Stimulated activated CD4-positive, alpha-beta T cell treated with anti-CD3 and anti-CD28 coated beads, Interleukin-2, amount 100 ng/mL, for 24 hours (primary cell): ENCODE results near the gene CDC14B.
"Not testable (repeated sequence)": the region's sequence is repeated elsewhere in the genome, so short reads cannot be mapped to it uniquely, and the experiment has no call there.

Experiments
- DNase-seq, 2 donors: peaks; one replicate each; pipeline ENCODE4 v3.0.0-alpha.2; 2020

The CDC14B gene

GRCh38 chr9:96621618-96622017, 2.0 kb upstream of the CDC14B start:
- no peak for DNase-seq

DNA sequence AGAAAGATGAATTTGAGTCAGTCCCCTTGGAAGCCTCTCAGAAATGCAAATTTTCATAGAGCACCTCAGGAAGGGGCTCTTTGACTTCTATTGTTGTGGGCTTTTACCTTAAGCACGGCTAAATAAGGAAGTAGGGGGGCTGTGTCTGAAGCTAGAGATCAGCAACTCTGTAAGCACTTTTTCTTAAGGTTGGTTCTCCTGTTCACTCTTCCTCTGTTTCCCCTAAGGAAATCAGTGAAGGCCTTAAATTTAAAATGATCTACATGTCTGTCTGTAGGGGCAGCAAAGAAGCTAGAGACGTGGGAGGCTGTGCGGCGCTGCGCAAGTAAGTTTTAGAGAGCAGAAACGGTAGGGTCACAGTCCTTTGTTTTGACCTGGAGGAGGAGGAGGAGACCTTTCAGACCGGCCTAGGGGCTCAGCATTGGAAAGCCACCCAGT, 1.2 kb upstream of the CDC14B start:
- DNase-seq, result no peak

- DNase-seq, result no peak
Observed at GRCh38 chr9:96620181-96620514, 505 bp upstream of the CDC14B start.

DNA sequence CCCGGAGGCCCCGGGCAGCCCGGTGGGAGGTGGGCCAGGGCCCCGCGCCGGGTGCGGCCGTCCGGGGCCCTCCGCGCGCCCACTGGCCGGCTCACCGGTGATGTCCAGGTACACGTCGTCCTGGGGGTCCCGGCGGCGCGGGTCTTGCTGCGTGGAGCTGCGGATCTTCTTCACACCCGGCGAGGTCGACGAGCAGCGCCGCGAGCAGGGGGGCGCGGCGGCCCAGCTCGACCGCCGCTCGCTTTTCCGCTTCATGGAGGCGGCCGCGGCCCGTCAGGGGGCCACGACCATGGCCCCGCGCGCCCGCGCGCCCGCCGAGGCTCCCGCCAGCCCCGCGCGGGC, 548 bp downstream of the CDC14B start:
- DNase-seq, result peak in 1 of 2 donors; percentile 4

DNA sequence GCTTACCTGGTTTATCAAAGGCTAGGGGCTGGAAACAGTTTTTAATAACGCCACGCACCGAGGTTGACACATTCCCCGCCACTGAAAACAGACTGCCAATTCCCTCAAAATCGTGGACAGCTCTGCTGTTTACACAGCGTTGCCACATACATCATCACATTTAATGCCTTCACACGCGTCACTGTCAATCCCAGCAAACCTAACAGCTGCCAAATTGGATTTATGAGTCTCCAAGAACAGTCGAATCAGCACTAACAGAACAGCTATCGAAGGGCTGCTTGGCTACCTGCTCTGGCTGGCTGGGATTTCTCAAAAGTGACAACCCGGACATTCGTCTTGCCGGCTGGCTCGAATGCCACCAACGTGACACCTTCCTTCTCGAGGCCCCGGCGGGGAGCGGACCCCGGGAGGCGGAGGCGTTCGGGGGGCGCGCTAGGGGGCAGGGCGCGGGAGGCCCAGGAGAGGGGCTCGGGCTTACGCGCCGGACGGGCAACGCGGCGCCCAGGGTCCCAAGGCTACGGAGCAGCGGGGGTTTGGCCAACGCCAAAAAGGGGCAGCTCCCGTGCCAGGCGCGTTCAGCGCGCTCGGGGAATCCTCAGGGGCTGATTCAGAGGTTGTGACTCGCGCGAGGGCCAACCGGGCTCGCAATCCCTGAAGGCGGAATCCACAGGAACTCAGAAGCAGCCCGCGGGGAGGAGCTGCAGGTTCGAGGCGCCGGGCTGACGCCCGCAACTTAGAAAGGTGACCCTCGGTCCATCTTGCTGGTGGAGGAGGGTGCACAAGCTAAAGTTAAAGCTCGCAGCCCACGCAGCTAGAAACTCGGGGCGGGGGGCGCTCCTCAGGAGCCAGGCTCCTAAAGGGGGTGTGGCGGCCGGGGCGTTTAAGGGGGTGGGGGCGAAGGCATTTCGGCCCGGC, 1.2 kb downstream of the CDC14B start:
- DNase-seq, result peak; percentile 32 to 38

- DNase-seq, result no peak
Observed at GRCh38 chr9:96617439-96618185, 2.0 kb downstream of the CDC14B start.

DNA sequence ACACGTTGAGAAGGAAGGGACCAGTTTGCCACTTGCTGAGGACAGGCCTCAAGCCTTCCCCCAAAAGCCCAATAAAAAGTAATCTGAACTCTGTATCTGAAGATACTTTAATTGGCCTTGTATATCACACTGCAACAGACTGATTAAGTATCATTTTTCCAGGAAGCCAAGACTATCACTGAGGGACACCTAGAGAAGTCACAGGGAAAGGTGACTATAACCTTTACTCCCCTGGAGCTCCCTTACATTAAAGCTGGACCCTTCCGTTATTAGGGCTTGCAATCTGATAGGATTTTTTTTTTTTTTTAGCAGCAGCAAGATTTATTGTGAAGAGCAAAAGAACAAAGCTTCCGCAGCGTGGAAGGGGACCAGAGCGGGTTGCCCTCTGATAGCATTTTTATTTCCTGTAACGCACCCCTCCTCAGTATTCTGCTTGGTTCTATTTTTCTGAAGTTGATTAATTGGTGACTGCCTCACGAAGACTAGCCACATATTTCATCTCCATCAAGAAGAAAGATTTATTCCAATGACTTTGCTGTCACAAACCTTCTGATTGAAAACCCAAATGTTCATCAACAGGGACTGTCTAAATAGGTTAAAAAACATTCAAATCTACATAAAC, 2.7 kb downstream of the CDC14B start:
- no peak for DNase-seq

DNA sequence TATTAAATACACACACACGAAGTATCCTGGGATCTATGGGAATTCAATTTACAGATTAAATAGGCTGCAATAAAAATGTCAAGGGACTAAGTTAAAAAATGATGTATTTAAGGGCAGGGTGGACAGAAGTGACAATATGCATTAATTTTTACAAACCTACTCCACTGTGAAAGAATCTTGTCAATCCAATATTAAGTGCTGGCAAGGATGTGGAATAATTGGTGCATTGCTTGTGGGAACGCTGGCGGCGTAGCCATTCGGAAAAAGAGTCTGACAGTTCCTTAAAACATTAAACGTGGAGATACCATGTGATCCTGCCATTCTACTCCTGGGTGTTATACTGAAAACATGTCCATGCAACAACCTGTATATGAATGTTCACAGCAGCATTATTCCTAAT, 4.2 kb downstream of the CDC14B start:
- no peak for DNase-seq

DNA sequence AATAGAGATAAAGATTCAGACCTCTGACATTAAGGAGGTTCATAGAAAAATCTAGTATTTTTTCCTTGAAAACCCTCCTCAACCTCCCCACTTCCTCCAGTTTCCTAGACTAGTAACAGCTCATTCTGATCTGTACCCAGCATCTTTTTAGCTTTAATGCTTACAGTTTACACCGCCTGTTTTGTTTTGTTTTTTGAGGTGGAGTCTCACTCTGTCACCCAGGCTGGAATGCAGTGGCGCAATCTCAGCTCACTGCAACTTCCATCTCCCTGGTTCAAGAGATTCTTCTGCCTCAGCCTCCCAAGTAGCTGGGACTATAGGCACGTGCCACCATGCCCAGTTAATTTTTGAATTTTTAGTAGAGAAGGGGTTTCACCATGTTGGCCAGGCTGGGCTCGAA, 5.0 kb downstream of the CDC14B start:
- not testable (repeated sequence) for DNase-seq

DNA sequence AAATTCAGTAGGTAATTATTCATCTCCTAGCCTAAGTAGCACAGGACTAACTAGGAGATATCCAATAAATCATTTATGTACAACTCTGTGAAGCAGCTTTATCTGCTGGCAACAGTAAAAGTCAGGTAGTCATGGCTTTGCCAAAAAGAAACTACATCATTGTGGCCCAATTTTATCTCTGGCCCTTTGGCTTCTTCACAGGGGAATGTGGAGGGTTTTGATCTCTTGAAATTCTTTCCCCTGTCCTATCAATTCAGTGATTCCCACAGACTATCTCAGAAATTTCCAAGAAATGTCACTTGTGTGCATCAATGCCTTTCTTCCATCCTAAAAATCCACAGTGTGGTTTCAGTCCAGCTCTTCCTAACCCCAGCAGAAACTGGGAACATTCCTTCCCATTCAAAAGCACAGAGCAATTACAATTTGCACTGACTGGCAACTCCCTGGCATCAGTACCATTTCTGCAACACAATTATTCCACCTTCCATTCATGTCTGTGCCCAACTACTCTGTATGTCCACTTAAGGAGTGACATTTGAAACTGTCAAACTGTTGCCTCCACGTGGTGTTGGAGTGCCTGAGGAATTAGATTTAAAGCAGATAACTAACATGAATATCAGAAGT, 6.6 kb downstream of the CDC14B start:
- no peak for DNase-seq

GRCh38 chr9:96612105-96612965, 7.3 kb downstream of the CDC14B start:
- no peak for DNase-seq

- no peak for DNase-seq
Observed at GRCh38 chr9:96611302-96611701, 8.3 kb downstream of the CDC14B start.

DNA sequence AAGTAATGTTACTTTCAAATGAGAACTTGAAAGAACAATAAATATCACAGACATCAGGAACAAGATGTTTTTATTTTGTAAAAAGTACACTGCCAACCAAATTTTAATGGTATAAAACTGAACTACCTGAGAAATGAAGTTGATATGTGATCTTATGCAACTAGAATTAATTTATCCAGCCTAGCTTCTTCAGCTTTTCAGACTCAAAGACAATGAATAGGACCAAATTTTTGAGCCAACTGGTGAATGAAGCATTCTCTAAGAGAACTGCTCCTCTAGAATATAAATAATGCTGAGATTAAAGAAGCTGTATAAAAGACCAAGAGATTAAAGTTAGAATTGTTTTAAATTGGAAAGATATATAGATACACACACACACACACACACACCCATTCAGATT, 9.9 kb downstream of the CDC14B start:
- no peak for DNase-seq

DNA sequence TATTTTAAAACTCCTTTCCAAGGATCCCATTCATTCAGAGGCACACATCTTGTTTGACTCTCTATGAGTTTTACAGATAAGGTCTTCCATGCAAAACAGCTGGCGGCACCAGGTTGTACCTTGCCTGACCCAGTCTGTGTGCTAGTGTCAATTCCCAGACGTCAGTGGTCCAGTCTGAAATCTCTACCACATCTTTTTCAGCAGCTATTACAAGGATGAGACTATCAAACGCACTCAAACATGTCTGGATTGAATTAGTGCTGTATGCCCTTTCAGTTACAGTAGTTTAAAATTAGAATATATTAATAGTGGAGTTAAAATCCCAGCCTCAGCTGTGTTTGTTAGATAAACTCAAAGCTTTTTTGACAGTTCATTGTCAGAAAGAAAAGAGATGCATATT, 11.7 kb downstream of the CDC14B start:
- no peak for DNase-seq

- no peak for DNase-seq
Observed at GRCh38 chr9:96605328-96605727, 14.3 kb downstream of the CDC14B start.

GRCh38 chr9:96604004-96604319, 15.7 kb downstream of the CDC14B start:
- DNase-seq, result no peak

GRCh38 chr9:96603305-96604003, 16.2 kb downstream of the CDC14B start:
- no peak for DNase-seq

DNA sequence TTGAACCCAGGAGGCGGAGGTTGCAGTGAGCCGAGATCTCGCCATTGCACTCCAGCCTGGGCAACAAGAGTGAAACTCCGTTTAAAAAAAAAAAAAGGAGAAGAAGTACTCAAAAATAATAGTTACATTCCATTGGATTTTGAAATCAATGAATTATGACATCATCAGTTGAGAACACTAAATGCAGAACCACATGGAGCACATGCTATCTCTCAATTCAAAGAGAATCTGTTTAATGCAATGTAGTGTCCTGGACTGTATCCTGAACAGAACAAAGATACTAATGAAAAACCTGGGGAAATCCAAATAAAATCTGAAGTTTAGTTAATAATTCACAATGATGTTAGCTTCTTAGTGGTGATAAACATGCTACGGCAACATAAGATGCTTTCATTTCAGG, 20.3 kb downstream of the CDC14B start:
- no peak for DNase-seq

DNA sequence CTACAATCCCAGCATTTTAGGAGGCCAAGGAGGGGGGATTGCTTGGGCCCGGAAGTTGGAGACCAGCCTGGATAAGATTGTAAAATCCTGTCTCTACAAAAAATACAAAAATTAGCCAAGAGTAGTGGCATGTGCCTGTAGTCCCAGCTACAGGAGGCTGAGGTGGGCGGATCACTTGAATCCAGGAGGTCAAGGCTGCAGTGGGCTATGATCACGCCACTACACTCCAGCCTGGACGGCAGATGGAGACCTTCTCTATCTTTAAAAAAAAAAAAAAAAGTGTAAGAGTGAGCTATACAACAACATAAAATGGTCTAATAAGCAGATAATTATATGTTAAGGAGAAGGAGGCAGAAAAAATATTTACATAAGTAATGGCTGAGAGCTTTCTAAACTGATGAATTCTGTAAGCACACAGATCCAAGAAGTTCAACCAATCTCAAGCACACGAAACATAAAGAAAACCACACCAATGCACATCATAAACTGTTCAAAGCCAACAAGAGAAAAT, 23.0 kb downstream of the CDC14B start:
- no peak for DNase-seq

GRCh38 chr9:96587338-96588315, 32.0 kb downstream of the CDC14B start:
- DNase-seq, result no peak
